Measurements from ENCODE around the gene ARL8B.

ARL8B gene

DNA sequence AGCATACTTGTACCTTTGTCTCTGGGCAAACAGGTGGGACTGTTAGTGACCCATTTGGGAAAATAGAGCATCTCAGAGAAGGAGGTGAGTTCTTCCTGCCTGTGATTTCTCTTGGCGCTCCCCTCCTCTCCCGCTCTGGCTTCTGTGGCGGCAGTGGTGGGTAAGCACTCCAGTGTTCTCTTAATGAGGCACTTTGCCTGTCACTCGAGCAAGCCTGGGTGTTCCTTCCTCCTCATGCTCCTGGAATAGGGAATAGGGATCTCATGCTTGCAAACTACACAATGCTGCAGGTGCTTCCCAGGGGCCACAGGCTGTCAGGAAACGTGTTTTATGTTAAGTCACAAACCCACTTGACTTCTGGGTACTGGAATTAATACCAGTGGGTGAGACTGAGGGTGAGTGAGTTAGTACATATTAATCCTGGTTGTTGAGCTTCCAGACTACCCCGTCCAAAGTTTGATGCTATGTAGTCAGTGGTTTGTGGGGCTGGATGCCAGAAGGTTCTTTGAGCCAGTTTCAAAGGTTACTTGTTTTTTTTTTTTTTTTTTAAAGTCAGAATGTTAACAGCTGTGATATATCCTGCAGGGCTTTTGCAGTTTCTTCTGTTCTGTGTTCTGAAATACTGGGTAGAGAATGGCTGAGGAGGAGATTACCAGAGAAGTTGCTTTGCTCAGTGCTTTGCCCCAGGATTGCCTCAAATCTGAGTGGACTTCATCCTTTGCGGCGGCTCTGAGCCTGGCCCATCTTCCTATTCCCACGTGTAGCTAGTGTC is 95.9 kb downstream of the ARL8B start:
- no peak for DNase-seq

DNA sequence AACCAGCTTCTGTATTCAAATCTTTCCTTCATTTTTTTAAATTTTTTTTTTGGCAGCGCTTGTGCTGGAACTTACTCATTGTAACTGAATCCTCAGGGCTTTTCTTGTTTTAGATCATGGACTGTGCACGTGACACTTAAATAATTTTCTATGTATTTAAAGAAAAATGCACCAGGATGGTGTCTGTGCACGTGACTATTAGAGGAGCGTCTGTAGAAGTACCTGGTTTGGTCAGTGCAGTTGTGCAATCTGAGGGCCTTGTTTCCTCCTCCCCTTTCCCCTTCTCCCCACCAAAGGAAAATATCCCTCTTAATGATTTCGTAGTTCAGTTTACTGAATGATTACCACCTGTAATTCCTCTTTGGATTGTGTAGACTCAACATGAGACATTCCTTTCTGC is 96.7 kb downstream of the ARL8B start:
- DNase-seq: no peak

DNA sequence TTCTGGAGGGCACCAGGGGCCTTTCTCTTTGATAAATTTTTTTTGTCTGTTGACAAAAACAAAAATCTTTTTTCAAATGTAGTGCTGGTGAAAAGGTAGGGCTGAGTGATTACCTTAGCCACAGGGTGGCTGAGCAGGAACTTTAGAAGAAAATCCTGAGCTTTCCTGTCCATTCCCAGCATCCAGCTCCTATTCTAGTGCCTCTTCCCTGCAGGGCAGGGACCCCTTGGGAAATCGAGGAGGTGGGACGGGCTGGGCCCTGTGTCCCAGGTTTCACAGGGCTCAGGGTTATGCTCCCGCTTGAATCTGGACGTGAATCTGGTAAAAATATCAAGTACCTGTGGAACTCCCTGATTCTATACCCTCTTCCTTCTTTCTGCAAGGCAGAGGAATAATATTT is 97.1 kb downstream of the ARL8B start:
- DNase-seq: no peak

DNA sequence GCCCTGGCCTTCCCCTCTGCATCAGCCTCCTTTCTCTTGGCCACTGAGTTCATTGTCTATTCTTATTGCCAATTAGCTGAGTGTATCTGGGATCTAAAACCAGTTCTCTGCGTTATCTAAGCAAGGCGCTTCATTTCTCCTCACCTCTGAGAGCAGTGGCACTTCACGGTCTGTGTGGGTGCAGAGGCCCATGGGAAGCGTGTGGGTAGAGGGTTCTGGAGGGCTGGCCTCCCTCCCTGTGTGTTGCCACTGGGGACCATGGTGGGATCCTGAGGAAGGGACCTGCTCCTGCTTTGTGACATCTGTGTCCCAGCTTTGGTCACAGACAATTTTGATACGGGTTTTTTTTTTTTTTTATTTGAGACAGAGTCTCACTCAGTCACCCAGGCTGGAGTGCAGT is 98.1 kb downstream of the ARL8B start:
- DNase-seq: no peak

DNA sequence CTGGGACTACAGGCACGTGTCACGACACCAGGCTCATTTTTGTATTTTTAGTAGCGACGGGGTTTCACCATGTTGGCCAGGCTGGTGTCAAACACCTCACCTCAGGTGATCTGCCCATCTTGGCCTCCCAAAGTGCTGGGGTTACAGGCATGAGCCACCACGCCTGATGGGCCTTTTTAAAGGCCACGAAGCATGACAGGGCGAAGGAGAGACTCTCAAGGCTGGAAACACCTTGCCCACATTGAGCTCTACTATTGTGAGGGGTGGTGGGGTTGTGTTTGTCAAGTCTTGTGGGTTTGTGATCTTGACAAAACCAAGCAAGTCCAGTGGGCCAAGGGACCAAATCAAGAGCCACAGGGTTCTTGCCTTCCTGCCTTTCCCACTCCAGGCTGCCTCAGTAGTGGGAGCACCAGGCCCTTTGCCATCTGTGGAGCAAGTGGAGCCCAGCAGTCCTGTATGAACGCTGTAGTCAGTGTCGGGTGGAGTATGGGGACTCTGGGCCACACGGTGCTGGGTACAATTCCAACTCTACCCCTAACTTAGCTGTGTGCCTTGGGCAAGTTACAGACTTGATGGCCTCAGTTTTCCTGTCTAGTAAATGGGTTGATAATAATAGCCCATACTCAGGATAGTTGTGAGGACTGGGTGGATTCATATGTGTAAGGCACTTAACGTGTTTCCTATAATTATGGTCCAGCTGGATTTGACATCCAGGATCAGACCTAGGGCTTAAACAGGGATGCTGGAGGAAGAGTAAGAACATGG is 98.8 kb downstream of the ARL8B start:
- no peak for DNase-seq

DNA sequence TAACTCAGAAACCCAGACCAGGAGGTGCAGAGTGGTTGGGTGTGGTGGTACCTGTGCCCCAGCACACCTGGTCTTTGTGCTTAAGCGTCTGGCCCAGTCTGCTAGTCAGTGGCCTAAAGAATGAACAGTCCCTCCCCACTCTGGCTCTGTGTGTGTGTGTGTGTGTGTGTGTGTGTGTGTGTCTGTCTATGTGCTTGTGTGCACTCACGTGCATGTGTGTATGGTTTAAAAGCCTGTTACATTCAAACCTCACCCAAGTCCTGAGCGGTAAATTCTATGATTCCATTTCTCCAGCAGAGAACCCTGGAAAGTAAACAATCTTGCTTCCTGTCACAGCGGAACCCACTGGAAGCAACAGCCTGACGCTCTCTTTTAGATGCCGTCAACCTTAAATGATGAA is 99.6 kb downstream of the ARL8B start:
- DNase-seq: no peak

DNA sequence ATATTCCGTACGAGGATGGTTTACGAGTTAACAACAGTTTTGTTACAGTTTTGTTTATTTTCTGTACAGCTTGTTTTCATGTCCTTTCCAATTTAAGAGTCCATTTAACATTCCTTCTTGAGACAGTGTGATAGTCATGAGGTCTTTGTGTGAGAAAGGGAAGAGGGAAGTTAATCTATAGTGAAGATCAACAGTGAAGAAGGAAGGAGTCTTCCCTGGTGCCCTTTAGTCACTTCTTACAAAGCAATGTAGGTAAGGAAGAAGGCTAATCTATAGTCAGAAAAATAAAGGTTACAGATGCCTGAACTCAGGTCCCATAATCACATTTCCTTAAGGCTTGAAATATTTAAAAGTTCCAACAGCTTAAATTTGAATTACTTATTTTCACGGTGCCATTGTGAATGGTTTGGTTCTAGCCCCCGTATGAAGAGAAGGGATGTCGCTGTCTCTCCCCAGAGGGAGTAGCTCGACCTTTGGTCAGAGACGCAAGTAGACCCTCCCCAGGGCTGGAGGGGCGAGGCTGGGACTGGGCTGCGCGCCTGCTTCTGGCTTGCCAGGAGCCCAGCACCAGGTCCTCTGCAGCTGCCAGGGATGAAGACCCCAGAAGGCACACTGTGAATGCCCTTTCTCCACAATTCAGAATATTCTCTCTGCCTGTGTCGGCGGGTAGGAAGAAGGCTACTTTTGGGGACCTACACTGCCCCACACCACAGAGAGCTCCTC is 100.4 kb downstream of the ARL8B start:
- DNase-seq: no peak

DNA sequence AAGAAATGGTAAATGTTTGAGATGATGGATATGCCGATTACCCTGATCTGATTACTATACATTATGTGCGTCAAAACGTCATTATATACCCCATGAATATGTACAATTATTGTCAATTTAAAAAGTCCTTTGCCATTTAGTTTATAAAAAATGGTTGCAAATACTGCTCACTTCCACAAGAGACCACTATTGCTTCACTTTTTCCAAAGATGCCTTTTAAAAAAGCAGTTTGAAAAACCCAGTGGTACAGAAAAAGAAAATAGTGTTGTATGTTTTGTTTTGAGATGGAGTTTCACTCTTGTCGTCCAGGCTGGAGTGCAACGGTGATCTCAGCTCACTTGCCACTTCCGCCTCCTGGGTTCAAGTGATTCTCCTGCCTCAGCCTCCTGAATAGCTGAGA is 104.7 kb downstream of the ARL8B start:
- DNase-seq: no peak

DNA sequence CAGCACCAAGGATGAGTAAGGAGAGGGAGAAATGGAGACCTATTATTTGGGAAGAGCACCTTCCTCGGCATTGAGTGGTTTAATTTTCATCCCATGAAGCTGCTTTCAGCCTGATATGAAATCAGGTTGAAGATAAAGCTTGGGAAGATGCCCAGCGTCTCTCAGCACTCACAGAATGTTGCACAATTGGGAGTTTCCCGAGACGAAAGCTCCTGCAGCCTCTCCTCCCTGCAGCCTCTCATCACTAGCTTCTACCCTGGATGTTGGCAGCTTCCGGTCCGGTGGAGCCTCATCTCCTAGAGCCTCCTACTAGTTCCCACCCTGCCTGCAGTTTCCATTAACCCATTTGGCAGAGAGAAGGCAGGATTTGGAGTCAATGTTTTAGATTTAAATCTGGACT is 105.7 kb downstream of the ARL8B start:
- DNase-seq: no peak

DNA sequence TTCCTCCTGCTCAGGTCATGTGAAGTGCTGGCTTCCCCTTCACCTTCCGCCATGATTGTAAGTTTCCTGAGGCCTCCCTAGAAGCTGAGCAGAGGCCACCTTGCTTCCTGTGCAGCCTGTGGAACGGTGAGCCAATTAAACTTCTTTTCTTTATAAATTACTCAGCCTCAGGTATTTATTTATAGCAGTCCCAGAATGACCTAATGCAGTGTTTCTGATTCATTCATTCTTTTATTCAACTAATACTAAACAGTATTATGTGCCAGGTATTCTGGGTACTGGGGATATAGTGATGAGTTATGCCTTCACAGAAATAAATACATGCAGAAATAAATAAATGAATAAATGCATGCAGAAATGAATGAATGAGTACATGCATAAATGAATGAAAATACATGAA is 107.3 kb downstream of the ARL8B start:
- DNase-seq: no peak
